ENCODE results near the gene GPR107.

GRCh38 chr9:130177898-130178805, 124.4 kb downstream of the GPR107 start:
- TF ChIP-seq CTCF (IDR thresholded peaks at IDR 0.05) (no peak), POLR2A (IDR thresholded peaks at IDR 0.05) (no peak)

Measured in right lobe of liver (tissue), 4 donors.